ENCODE data around the gene ADGRD1. TPM values are rescaled to one million over a fixed set of nuclear protein-coding genes. Genes with fewer than 3 reads are reported as not detected.

The ADGRD1 gene
- total RNA-seq, 1 experiment from 2014 or later = 0.21 TPM

DNA sequence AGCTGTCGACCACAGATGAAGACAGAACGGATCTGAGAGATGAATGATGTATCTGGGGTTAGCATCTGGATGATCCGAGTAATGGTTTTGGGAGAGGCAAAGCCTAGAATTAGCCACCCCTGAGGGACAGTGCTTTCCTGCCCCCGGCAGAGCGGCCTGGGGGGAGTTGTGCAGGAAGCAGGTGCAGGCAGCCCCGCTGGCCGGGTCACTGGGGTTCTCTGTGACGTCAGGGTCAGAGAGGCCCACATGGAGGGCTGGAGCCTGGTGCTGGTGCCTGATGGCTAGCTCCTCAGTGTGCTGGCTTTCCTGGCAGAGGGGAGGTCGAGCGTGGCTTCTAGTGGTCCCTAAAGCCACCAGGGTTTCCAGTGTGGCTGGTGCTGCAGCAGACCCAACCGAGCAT, 70.3 kb downstream of the ADGRD1 start:
- DNase-seq (ENCODE audit: low spot score) = no peak

DNA sequence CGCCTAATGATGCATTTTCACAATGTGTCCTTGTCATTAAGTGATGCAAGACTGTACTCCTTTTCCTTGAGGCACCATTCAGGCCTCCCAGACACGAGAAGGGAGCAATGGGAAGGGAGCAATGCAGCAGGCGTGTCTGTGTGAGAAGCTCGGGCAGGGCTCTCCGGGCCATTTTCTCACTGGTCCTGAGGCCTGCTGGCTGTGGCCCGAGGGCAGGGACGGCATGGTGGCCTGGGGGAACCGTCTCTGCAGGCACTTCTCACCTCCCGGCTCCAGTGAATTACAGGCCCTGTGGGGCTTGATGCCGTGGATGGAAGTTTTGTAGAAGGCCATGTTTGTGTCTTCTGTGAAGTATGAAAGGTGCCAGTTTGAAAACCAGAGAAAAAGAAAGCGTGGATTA, 71.0 kb downstream of the ADGRD1 start:
- DNase-seq (ENCODE audit: low spot score) = no peak

DNA sequence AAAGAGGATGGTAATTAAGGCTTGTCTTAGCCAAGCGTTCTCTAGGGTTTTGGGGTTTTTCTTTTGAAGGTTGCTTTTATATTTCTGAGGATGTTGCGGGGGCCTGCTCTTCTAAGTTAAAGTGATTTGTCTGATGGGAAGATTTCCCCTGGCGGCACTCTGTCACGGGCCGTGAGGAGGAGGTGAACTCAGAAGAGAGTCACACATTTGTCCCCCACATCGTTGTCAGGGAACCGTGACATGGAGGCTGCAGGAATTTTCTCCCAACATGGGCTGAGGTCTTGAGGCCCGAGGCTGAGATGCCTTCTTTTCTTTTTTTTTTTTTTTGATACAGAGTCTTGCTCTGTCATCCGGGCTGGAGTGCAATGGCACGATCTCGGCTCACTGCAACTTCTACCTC, 71.5 kb downstream of the ADGRD1 start:
- DNase-seq (ENCODE audit: low spot score) = no peak

DNA sequence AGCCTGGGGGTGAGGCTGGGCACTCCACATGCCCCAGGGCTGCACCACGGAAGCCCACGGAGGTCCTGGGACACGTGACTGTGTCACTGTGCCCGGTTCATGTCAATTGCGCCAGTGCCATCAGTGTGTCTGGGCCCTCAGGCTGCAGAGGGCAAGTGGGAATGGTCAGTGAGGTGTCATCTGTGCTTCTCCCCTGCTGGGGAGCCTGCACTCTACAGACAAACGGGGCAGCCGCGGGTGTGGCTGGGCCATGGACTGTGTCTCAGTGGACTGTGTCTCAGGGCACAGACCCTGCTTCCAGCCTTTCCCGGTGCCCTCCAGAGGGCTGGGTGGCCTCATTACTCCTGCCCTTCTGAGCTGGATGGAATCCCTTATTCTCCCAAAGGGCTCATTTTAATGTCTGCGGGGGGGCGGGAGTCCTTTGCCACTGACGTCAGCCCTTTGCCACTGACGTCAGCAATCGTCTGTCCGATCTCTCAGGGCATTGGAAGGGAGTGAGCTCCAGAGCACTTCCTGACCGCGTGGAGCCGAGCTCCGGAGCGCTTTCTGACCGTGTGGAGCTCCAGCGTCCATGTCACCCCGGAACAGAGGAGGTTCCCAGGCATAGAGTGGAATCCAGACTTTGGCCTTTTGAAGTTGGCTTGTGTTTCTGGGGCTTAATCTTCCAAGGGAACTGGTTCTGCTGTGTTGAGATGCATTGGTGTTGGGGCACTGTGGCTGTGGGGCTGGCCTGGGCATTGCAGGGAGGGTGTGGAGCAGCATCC, 72.4 kb downstream of the ADGRD1 start:
- no peak for DNase-seq (ENCODE audit: low spot score)

DNA sequence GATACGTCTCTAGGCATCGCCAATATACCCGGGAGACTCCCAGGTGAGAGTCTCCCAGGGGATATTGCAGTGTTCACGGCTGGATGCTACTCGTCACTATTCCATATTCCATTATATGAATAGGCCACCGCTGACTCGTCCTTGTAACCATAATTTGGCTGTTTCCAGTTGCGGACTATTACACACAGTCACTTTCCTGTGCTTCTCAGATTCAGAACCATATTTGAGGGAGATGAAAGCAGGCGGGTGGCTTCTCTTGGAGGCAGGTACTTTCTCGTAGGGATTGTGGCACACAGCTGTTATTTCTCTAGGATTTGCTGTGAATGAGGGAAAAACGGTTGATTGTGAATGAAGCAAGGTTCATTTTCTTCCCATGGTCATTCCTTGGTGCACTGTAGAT, 73.0 kb downstream of the ADGRD1 start:
- no peak for DNase-seq (ENCODE audit: low spot score)

DNA sequence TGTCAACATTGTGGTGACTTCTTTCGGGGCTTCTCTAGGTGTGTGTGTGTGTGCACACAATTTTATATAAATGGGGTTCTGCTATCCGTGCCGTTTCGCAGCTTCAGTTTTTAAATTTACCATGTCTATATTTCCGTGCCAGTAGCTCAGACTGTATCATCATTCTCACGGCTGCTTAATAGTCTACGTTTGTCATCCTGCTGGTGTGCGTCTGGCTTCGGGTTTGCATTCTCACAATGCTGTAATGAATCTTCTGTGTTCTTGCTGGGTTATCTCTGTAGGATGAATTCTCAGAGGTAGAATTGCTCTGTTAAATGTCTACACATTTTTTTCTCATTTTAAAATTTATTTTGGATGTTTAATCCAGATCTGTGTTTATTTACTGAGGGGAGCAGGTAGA, 73.6 kb downstream of the ADGRD1 start:
- DNase-seq (ENCODE audit: low spot score) = no peak

DNA sequence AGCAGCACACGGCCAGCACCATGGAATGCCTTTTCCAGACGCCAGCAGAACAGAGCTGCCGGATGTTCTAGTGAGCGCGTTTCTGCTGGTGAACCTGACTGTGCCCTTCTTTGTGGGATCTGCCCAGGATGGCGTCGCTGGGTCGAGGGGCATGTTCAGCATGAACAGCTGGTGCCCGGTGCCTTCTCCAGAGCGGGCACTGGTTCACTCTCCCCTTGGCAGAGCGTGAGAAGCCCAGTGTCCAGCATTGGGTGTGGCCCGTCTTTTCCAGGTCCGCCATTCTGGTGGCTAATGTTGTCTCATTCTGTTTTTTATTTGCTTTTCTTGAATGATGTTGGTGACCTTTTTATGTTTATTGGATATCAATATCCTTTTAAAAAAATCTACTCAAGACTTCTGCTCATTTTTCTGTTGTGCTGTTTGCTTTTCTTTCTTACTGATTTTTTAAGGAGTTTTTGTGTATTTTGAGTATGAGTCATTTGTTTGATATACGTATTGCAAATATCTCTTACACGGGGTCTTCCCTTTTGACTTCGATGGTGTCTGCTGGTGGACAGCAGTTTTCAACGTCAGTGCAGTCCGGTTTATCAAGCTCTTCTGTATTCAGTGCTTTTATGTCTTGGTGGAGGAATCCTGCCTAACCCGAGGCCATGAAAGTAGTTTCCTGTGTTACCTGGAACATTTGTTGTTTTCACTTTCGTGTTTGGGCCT, 74.3 kb downstream of the ADGRD1 start:
- DNase-seq (ENCODE audit: low spot score) = no peak

DNA sequence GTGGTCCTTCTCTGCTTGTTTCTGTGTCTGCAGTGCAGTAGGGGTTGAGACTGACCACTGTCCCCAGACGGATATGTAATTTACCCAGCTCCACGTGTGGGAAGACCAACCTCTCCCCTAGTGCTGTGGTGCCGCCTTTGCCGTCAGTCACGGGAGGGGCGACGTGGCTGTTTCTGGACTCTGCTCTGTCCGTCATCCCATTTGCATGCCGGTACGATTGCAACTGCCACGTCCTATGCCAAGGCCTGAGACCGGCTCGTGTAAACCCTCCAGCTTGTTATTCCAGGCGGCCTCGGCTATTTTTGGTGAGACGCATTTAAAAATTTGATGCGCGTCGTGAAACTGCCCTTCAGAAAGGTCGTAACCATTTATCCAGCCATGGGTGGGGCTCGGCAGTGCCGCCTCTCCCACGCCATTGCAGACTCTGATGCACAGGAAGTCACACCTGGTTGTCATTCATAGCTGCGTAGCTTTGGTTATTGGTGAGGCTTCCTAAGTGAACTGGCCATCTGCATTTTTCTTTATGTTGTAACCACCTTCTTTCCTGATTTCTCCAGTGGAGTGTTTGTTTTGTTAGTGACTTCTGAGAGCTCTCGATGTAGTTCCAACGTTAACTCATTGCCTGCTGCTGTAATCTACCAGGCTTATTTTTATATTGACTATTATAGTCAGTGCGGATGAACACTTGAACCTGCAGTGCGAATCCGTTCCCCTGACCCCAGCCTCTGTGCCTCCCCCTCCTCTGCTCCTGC, 75.1 kb downstream of the ADGRD1 start:
- no peak for DNase-seq (ENCODE audit: low spot score)

DNA sequence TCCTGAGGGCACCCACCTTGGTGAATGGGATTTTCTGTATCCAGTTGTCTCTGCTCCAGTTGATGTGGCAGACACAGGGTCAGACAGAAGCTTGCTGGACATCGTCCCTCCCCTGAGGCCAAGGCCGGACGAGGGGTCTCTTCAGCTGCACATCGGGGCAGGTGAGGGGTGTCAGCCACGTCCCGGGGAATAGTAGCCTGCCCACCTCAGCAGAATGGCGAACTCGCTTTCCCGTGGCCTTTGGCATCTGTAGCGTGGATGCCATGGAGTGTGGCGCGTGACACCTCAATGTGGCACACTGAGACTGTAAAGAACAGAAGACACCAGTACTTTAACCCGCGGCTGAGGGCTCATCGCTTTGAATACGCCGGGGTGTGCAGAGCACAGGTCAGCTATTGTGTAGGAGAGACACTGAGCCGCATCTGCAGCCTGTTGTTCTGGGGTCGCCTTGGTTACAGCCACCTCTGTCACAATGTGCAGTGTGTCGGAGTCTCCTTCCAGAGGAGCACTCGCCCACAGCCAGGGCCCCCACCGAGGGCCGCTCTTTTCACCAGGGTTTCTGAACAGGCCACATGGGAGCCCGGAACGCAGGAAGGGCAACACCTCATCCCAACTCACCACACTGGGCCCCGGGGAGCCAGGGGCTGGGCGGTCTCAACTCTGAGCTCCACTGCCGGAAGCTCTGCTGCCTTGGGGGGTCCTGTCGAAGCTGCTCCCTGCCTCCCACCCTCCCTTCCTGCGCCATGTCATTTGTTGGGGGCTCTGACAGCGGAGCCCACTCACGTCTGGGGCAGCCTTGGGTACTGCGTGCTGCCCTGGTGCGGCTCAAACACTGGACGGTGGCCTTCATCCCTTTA, 77.0 kb downstream of the ADGRD1 start:
- DNase-seq (ENCODE audit: low spot score) = no peak

DNA sequence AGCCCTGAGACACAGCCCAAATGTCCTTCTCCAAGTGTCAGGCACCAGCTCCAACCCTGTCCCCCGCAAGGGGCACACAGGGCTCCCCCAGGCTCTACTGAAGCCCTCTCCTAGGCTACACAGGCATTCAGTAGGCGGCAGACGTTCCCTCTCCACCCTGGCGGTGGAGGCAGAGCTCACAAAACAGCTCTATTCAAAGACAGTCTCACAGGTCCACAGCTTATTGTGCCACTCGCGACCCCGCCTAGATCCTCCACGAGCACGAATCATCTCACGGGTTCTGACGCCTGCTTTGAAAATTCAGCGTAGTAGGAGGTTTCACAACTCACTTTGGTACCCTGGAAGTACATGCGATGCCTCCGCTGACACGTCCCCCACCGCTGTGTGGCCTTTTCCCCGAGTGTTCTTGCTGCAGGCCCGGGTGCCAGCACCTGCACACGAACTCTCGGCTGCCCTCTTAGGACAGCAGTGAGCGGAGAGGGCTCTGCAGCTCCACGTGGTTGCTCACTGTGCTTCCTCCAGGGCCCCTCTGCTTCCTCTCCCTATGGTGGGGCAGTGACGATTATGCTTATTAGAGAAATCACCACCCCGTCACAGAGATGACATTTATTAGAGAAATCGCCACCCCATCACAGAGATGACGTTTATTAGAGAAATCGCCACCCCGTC, 78.5 kb downstream of the ADGRD1 start:
- DNase-seq (ENCODE audit: low spot score) = no peak

DNA sequence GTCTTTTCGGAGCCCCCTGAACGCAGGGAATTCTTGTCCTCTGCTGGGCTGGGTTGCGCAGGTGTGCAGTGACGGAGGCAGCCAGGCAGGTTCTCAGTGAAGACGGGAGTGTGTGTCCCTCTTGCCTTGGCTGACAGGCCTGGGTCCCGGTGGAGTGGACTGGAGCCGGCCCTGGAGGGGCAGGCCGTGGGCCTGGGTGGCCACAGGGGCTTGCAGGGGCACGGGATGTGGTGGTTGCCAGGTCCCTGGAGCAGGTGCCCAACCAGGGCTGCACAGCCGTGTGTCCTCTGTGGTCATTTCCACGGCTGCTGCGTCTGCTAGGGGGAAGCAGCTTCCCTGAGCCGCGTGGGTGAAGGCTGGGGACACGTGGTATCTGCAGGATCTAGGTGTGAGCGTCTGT, 79.8 kb downstream of the ADGRD1 start:
- no peak for DNase-seq (ENCODE audit: low spot score)

DNA sequence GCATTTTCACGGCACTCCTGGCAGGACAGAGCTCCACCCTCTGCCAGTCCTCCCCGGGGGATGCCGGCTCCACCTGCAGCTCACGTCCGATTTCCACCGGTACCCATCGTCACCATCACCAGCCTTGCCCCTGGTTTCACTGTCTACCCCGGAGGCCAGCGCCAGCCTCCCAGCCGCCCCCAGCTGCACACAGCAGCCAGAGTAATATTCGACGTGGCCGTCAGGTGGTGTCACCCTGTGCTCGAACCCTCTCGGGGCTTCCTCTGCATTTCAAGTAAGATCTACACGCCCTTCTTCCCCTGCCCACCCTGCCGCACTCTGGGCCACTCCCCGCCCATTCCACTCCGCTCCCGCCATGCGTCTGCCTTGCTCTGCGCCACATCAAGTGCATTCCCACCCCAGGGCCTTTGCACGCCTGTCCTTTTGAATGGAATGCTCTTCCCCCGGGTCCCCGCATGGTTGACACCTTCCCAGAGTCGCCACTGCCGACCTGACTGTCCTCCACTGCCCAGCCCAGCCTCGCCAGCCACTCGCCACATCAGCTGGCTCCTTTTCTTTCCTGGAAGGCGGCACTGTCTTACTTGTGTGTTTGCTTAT, 80.3 kb downstream of the ADGRD1 start:
- DNase-seq (ENCODE audit: low spot score) = no peak

DNA sequence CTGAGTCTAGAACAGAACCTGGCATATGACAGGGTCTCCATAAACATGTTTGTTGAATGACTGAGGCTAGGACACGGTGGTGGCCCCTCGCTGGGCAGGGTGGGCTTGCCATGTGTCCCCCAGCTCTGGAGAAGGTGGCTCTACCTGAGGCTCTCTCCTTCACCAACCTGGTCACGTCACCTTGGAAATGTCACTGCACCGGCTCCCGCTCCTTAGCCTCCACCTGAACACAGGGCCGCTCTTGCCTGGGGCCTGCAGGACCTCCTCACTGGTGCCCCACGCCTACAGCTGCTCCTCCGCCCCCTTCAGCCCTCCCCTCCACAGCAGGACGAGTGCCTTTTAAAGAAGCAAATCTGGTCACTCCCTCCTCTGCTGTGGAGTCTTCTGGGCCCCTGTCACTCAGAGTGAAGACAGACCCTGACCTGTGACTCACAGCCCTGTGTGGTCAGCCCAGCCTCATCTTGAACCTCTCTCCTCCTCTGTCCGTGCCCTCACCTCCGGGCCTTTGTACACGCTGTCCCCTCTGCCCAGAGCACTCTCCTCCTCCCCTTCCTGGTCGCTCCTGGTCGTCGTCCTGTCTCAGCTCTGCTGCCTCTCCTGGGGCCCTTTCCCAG, 81.0 kb downstream of the ADGRD1 start:
- DNase-seq (ENCODE audit: low spot score) = no peak

DNA sequence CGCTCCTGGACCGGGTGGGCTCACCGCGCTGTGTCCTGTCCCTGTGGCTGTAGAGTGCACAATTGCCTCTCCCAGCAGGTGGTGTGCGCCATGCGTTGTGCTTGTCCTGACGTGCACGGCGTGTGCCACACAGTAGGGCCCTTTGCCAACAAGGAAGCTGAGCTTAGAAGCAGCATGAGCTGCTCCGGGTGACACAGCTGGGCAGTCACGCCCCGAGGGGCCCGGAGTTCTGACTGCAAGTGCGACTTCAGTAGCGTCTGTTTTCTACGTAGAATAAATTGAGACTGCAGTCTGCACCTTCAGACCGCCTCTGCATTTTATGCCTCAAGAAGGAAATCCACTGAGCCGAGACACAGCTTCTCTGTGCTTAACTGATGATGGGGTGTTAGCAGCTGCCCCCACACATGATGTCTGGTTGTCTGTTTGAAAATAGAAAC, 81.6 kb downstream of the ADGRD1 start:
- DNase-seq (ENCODE audit: low spot score) = no peak

DNA sequence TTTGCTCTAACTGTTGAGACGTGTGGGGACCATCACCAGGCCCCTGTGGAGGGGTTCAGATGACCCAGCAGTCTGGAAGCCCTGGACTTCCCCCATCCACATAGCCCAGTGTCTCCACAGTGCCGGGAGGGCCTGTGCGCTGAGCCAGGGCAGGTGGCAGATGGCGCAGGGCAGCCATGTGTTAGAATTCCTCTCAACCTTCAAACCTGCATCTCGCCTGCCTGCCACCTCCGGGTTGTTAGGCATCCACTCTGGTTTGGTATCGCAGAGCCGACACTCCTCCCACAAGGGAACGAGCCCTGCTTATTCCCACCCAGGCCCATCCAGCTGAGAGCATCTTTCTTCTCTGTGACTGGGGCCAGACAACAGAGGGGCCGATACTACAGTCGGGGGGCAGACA, 84.5 kb downstream of the ADGRD1 start:
- DNase-seq (ENCODE audit: low spot score) = no peak

DNA sequence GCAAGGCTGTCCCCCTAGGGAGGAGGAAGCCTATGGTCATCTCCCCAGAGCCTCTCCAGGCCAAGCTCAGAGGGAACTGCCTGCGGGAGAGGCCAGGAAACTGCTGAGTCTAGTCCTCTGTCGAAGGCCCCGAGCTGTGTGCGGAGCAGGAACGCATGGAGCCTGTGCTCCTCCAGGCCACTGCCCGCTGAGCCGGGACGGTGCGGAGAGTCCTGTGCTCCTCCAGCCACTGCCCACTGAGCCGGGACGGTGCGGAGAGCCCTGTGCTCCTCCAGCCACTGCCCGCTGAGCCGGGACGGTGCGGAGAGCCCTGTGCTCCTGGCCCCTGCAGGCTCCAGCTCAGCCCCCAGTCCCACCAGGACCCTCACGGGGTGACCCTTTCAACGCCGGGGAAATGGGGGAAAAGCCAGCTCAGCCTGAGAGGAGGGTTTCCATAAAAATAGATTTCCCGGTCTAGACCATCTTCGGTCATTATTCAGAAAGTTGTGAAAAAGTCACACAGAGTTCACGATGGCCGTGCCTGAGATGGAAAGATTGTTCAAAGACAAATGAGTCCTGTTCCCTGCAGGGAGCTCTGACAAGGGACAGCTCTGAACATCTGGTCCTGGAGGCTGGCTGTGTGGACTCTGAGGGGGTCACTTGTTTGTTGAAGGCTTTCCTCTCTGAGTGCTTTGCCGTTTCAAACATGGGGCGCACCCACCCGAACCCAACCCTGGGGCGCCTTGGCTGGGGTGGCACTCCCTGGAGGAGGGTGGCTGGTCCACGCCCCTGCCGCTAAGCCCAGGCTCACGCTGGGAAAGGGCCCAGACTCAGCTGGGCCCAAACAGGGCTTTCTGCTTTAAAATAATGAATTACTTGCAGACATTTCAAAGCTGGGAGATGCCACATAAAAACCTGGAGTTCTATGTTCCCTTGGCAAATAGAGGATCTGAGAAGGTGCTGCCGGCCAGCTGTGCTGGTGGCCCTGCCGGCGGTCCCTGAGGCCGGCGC, 85.5 kb downstream of the ADGRD1 start:
- no peak for DNase-seq (ENCODE audit: low spot score)

DNA sequence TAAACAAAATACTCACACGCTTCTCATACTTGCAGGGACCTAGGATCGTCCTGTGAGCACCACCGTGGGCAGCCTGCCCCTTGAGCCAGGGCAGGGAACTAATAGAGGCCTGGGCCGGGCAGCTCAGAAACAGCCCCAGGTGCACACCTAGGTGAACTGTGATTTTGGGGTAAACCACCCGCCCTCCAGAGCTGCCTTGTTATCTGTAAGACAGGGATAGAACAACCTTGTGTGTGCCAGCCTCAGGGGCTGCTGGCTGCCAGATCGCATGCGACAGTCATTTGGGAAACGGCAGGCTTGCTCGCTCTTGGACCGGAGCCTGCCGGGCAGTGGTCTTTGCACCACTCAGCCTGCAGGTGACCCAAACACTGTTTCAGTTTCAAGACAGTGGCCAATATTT, 86.8 kb downstream of the ADGRD1 start:
- no peak for DNase-seq (ENCODE audit: low spot score)

DNA sequence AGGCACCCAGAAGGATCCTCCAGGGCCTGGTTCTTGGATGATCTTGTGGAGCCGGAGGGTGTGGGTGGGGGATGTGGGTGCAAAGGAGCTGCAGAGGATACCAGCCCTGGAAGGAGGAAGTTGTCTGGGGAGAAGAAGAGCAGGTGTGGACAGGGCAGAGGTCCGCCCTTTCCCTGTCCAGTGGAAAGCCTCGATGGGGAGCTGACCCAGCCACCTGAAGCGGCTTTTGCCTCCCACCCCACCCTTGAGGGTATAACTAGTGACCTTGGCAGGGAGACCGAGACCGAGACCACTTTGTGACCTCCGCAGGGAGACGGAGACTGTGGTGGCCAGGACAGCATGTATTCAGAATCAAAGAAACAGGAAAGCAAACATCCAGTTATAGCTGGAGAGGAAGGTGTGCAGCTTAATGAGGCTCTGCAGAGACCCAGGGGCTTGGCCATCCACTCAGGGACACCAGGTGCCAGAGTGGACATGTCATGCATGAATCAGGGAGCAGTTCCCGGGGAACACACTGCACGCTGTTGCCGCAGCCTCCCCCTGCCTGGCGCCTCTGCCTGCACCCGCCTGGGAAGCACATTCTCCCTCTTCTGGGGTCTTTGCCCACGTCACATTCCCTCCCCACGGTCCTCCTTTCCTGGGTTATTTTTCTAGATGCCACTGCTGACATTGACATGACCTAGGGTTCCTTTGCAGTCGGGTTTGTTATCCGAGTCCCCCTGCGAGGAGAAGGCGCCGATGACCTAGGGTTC, 87.7 kb downstream of the ADGRD1 start:
- no peak for DNase-seq (ENCODE audit: low spot score)
